HepG2 (cell line): ENCODE results near the gene VPS50. TPM values are rescaled to one million over a fixed set of nuclear protein-coding genes. Genes with fewer than 3 reads are reported as not detected.

Source experiments
- DPF2 ChIP-seq: sonication (generic); formaldehyde crosslinking; IDR thresholded peaks from 2 replicates; pipeline ENCODE4 v1.4.0; 2020; ENCODE audit warnings: mild to moderate bottlenecking, low read depth, missing genetic modification reagents, borderline replicate concordance
- GRHL1 ChIP-seq: sonication (generic); formaldehyde crosslinking; conservative IDR thresholded peaks from 2 replicates; pipeline ENCODE4 v1.8.0; 2022; ENCODE audit warnings: missing genetic modification reagents
- MLLT10 ChIP-seq: sonication (generic); formaldehyde crosslinking; IDR thresholded peaks from 2 replicates; pipeline ENCODE4 v1.4.0; 2020; ENCODE audit warnings: missing genetic modification reagents
- MXD1 ChIP-seq: sonication (generic); formaldehyde crosslinking; IDR thresholded peaks from 2 replicates; pipeline ENCODE4 v1.4.0; 2020; ENCODE audit warnings: mild to moderate bottlenecking, missing genetic modification reagents
- NR2F2 ChIP-seq: IDR thresholded peaks from 2 replicates; pipeline ENCODE4 v1.6.1; 2012; ENCODE audit warnings: low read depth, inconsistent platforms, borderline replicate concordance
- SMYD3 ChIP-seq: sonication (generic); formaldehyde crosslinking; IDR thresholded peaks from 2 replicates; pipeline ENCODE4 v1.8.1; 2023; ENCODE audit warnings: mild to moderate bottlenecking, missing genetic modification reagents
- UBTF ChIP-seq: sonication (generic); formaldehyde crosslinking; IDR thresholded peaks from 2 replicates; pipeline ENCODE4 v1.4.0; 2020; ENCODE audit warnings: mild to moderate bottlenecking, missing genetic modification reagents
- ZBTB26 ChIP-seq: IDR thresholded peaks from 2 replicates; pipeline ENCODE4 v1.6.1; 2016; ENCODE audit warnings: missing compliant biosample characterization, missing genetic modification reagents, borderline replicate concordance
- ZNF224 ChIP-seq: sonication (generic); formaldehyde crosslinking; IDR thresholded peaks from 2 replicates; pipeline ENCODE4 v1.5.0; 2020; ENCODE audit warnings: mild to moderate bottlenecking, missing genetic modification reagents
- ZNF260 ChIP-seq: sonication (generic); formaldehyde crosslinking; IDR thresholded peaks from 2 replicates; pipeline ENCODE4 v1.4.0; 2020; ENCODE audit warnings: missing genetic modification reagents, low read depth, mild to moderate bottlenecking, borderline replicate concordance
- ZNF530 ChIP-seq: sonication (generic); formaldehyde crosslinking; IDR thresholded peaks from 2 replicates; pipeline ENCODE4 v1.5.0; 2020; ENCODE audit warnings: low read depth, mild to moderate bottlenecking, missing genetic modification reagents
- ZNF670 ChIP-seq: sonication (generic); formaldehyde crosslinking; IDR thresholded peaks from 2 replicates; pipeline ENCODE4 v1.8.0; 2022; ENCODE audit warnings: mild to moderate bottlenecking, missing genetic modification reagents, borderline replicate concordance
- ZNF704 ChIP-seq: sonication (generic); formaldehyde crosslinking; IDR thresholded peaks from 2 replicates; pipeline ENCODE4 v1.8.1; 2023; ENCODE audit warnings: mild to moderate bottlenecking, inconsistent platforms, moderate library complexity, missing genetic modification reagents, borderline replicate concordance
- ZNF747 ChIP-seq: sonication (generic); formaldehyde crosslinking; IDR thresholded peaks from 2 replicates; pipeline ENCODE4 v1.8.1; 2023; ENCODE audit warnings: missing genetic modification reagents, mild to moderate bottlenecking, borderline replicate concordance
- ZNF780A ChIP-seq: sonication (generic); formaldehyde crosslinking; IDR thresholded peaks from 2 replicates; pipeline ENCODE4 v1.8.0; 2022; ENCODE audit warnings: mild to moderate bottlenecking, missing genetic modification reagents, moderate library complexity
- ZNF841 ChIP-seq: sonication (generic); formaldehyde crosslinking; IDR thresholded peaks from 2 replicates; pipeline ENCODE4 v1.8.1; 2023; ENCODE audit warnings: missing genetic modification reagents, borderline replicate concordance
- polyA plus RNA-seq, 8 experiments: library from polyadenylated mRNA; depleted of rRNA in 3 of 8; stranded (reverse) in 7 of 8; unstranded in 1 of 8; fragments of >200 nt; fragmentation: Illumina TruSeq in 4 of 8; extraction: Trizol in 4 of 8; gene quantifications; 2 replicates each; pipeline versions ENCODE4 v1.2.1 to v1.2.3, GENCODE V29; 2011 to 2016; ENCODE audit warnings: low read depth in 4 of 8, missing spikeins in 1 of 8, mixed read lengths in 1 of 8; ENCODE audit not compliant: insufficient read depth in 1 of 8
- total RNA-seq, 5 experiments: library from RNA; depleted of rRNA; stranded (reverse); fragments of >200 nt; fragmentation: Illumina TruSeq; extraction: Trizol; gene quantifications; 2 replicates each; pipeline ENCODE4 v1.2.3, GENCODE V29; 2016; ENCODE audit warnings: low read depth in 1 of 5

The VPS50 gene
- total and polyA plus RNA-seq, 2 of the 13 experiments (the other 11 are each of a cell fraction or from before 2014, with no cell fraction given): 10.3 to 20.4 TPM

- TF ChIP-seq ZNF841 (CRISPR knock-in tag): no peak
- no peak for TF ChIP-seq ZNF530
- 0 out of 2 replicates have a peak, but pooled peaks have one; percentile 39 for TF ChIP-seq ZNF747 (CRISPR knock-in tag)
- no peak for TF ChIP-seq ZNF260 (CRISPR knock-in tag)
- TF ChIP-seq UBTF (CRISPR knock-in tag): peak; percentile 20; the same call in 1 of the 2 replicates
- TF ChIP-seq MXD1 (CRISPR knock-in tag): no peak; the same call in 1 of the 2 replicates
- TF ChIP-seq ZBTB26: no peak
- no peak for TF ChIP-seq ZNF780A (CRISPR knock-in tag)
- no peak; the same call in 1 of the 2 replicates for TF ChIP-seq ZNF704
- TF ChIP-seq MLLT10: no peak
- TF ChIP-seq ZNF224 (CRISPR knock-in tag): no peak
- no peak for TF ChIP-seq GRHL1 (CRISPR knock-in tag)
- peak; percentile 30; the same call in 1 of the 2 replicates for TF ChIP-seq NR2F2
- peak; percentile 15; the same call in 1 of the 2 replicates for TF ChIP-seq ZNF670 (CRISPR knock-in tag)
- TF ChIP-seq DPF2 (CRISPR knock-in tag): no peak
- no peak for TF ChIP-seq SMYD3 (CRISPR knock-in tag)
Observed at GRCh38 chr7:93231799-93232672, at the start of gene VPS50 (continued).
